ENCODE data around the gene DUSP10. TPM values are rescaled to one million over a fixed set of nuclear protein-coding genes. Genes with fewer than 3 reads are reported as not detected.

The DUSP10 gene
- total RNA-seq, 1 experiment from 2014 or later = 1.6 TPM

GRCh38 chr1:221778125-221778524 lies 36.2 kb upstream of the DUSP10 start:
- H3K27ac Mint-ChIP-seq = no peak overlapping the region

More at GRCh38 chr1:221778125-221778524, 36.2 kb upstream of the DUSP10 start:
- ATAC-seq = no peak
- Mint-ChIP-seq H3K36me3 (no peaks in the 10 kb centered on the region), H3K9me3 (no peaks in the 10 kb centered on the region), H3K4me3 (no peak overlapping the region), H3K4me1 (peaks cover 15% of the 10 kb centered on the region), H3K27me3 (ENCODE audit: low read depth) (no peaks in the 10 kb centered on the region)
- DNase-seq (ENCODE audit: low spot score) = no peak
- ChIA-PET CTCF (no interaction called here), POLR2A (no interaction called here)
- TF ChIP-seq ETV6 (CRISPR knock-in tag; IDR thresholded peaks at IDR 0.05) = no peak
- no peak for TF ChIP-seq E2F4 (CRISPR knock-in tag; IDR thresholded peaks at IDR 0.05; ENCODE audit: borderline replicate concordance, low read depth)
- no peak for TF ChIP-seq SMAD4 (CRISPR knock-in tag; IDR thresholded peaks at IDR 0.05)
- TF ChIP-seq ZNF532 (CRISPR knock-in tag; IDR thresholded peaks at IDR 0.05; ENCODE audit: borderline replicate concordance) = no peak
- TF ChIP-seq ATF2 (CRISPR knock-in tag; IDR thresholded peaks at IDR 0.05; ENCODE audit: borderline replicate concordance, low read depth) = no peak
- no peak for TF ChIP-seq CREM (CRISPR knock-in tag; IDR thresholded peaks at IDR 0.05)
- no peak for TF ChIP-seq TCF7 (CRISPR knock-in tag; IDR thresholded peaks at IDR 0.05; ENCODE audit: low read depth)
- no peak for TF ChIP-seq ZNF423 (CRISPR knock-in tag; IDR thresholded peaks at IDR 0.05)
- TF ChIP-seq ZNF512 (CRISPR knock-in tag; IDR thresholded peaks at IDR 0.05; ENCODE audit: borderline replicate concordance) = no peak
- TF ChIP-seq CBFB (CRISPR knock-in tag; IDR thresholded peaks at IDR 0.05; ENCODE audit: low read depth) = no peak
